GM18502 (cell line): Measurements from ENCODE around the gene MSH3.
"Not testable (repeated sequence)": the region's sequence is repeated elsewhere in the genome, so short reads cannot be mapped to it uniquely, and the experiment has no call there.

Experiments used
- ATAC-seq: cut with Tn5 transposase; IDR thresholded peaks from one replicate; pipeline ENCODE4 v1.9.1; 2021; ENCODE audit warnings: mild to moderate bottlenecking; ENCODE audit not compliant: unreplicated experiment, poor library complexity

The MSH3 gene

DNA sequence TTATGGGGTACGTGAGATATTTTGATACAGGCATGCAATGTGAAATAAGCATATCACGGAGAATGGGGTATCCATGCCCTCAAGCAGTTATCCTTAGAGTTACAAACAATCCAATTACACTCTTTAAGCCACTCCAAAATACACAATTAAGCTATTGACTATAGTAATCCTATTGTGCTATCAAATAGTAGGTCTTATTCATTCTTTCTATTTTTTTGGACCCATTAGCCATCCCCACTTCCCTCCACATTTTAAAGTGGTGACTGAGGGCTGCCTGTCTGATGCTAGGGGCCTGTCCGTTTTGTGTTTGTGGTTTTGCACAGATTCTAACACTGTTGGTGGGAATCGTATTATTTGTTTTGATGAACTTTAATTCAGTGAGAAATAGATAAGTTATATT lies 130.0 kb downstream of the MSH3 start:
- ATAC-seq: no peak

DNA sequence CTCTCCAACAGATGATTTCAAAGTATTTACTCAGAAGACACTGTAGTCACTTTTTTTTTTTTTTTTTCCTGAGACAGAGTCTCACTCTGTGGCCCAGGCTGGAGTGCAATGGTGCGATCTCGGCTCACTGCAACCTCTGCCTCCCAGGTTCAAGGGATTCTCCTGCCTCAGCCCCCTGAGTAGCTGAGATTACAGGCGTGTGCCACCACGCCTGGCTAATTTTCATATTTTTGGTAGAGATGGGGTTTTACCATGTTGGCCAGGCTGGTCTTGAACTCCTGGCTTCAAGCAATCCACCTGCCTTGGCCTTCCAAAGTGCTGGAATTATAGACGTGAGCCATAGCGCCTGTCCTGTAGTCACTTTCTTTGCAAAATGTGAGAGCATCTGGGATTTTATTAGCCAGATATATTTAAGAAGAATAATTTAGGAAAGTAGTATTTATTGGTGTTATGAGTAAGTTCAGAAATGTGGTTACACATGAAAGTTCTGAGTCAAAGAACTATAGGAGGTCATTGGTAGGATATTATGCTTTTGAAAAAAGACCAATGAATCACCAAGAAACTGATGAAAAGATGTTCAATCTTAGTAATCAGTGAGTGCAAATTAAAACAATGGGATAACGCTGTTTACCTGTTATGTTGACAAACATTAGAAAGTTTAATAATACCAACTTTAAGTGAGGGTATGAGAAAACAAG lies 135.0 kb downstream of the MSH3 start:
- not testable (repeated sequence) for ATAC-seq

GRCh38 chr5:80790698-80791097 lies 136.2 kb downstream of the MSH3 start:
- ATAC-seq: no peak

DNA sequence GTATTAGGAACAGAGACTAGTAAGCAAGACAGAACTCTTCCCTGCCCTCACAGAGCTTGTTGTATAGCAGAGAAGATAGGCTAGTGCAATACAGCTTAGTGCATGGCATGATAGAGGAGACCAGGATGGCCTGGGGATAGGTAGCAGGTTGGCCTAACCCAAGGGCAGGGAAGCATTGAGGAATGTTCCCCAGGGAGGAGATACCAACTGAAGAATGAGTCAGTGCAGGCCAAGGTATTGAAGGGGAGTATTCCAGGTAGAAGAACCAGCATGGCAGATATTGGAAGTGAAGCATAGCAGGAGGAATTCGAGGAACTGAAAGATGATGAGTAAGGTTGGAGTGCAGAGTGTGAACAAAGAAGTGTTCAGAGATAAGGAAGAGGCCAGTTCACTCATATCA lies 138.9 kb downstream of the MSH3 start:
- ATAC-seq: no peak

- ATAC-seq: no peak
These were observed 142.4 kb downstream of the MSH3 start for GRCh38 chr5:80796846-80797245.

DNA sequence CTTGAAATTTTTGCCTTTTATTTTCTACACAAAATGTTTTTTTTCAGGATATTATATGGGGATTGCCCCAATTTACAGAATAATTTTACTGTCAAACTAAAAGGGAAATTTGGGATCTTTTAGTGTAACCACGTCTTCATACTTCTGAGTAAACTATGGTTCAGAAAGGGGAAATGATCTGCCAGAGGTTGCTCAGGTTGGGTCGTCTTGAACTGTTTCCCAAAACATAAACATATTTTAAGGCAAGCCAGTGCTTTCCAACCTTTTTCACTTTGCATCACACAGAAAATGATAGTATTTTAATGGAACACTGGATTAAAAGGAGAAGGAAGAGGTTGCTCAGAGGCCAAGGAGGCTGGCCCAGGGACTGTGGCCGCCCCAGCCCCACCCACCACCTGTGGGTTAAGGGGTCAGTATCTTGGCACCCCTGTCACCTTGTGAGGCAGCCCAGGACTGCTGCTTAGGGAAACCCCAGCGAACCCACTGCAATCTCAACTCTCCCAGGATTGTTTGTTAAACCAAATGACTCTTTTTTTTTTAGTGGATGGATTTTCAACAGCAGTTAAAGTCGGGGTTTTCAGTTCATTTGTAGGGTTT lies 143.1 kb downstream of the MSH3 start:
- no peak for ATAC-seq

GRCh38 chr5:80798166-80798565 lies 143.7 kb downstream of the MSH3 start:
- ATAC-seq: no peak

DNA sequence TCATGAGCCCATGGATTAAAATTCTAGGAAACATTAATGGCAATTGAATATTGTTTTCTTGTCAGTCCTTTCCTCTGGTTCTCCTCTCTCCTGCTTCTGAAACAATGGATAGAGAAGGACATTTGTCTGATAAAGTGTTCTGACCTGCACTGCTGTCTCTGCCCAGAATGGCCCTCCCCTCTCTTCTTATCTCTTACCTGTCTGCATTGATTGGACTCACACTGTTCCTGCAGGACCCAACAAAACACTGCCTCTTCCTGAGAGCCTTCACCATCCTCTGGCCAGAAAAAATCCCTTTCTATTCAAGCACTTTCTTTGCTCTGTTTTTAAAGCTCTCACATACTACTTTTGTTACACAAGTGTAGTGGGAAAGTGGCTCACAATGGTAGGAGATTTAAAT lies 144.2 kb downstream of the MSH3 start:
- ATAC-seq: no peak

- no peak for ATAC-seq
These were observed 144.6 kb downstream of the MSH3 start for GRCh38 chr5:80799041-80799440.

DNA sequence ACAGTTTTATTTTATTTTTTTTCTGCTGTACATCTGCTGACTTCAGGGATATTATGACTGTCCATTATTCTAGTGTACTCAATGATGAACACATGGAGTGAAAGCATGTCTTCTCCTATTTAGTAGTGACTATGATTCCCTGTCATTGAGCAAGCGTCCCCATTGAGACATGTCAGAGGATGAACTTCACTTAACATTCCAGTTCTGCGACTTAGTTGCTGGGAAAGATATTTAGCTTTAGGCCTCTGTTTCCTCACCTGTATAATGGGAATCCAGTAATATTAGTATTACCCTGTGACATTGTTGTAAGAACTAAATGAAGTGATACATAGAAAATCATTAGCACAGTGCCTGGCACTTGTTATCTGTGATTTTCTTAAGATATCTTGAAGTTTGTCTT lies 145.1 kb downstream of the MSH3 start:
- ATAC-seq: no peak

- ATAC-seq: no peak
These were observed 149.9 kb downstream of the MSH3 start for GRCh38 chr5:80804332-80804731.

DNA sequence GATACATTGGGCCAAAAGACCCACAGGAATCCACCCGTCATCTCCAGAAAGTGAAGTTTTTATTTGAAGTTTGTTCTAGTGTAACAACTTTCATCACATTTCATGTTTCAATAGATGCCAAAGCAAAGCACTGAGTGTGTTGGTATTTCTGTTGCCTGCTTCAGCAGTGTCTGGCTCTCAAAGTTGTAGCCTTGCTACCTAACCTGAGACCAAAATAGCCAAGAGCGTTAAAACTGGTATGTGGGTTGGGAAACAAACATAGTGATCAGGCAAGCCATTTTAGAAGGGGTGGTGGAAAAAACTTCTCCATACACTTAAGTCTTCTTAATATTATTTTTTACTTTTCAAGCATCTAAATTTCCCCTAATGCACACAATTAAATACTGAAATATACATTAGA lies 150.6 kb downstream of the MSH3 start:
- no peak for ATAC-seq

DNA sequence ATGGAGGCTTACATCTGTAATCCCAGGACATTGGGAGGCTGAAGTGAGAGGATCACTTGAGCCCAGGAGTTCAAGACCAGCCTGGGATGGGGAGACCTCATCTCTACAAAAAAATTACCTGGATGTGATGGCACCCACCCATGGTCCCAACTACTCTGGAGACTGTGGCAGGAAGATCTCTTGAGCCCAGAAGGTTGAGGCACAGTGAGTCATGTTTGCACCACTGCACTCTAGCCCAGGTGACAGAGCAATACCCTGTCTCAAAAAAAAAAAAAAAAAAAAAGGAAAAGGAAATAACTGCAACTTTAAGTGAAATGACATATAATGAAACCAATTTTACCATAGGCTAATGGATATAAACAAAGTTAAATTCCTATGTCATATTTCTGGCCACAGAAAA lies 152.5 kb downstream of the MSH3 start:
- ATAC-seq: no peak

GRCh38 chr5:80809451-80809850 lies 155.0 kb downstream of the MSH3 start:
- no peak for ATAC-seq

DNA sequence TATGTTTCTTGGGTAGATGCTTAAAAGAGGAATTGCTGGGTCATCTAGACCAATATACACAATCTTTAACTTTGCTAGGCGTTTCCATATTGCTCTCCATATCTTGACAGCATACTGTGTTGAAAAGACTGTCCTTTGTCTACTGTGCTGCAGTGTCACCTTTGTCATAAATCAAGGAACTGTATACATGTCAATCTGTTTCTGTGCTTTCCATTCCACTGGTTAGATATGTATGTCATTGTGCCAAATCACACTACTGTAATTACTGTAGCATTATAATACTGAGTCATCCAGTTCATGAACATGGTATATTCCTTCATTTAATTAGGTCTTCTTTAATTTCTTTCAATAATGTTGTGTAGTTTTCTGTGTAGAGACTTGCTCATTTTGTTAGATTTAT lies 156.0 kb downstream of the MSH3 start:
- ATAC-seq: no peak

DNA sequence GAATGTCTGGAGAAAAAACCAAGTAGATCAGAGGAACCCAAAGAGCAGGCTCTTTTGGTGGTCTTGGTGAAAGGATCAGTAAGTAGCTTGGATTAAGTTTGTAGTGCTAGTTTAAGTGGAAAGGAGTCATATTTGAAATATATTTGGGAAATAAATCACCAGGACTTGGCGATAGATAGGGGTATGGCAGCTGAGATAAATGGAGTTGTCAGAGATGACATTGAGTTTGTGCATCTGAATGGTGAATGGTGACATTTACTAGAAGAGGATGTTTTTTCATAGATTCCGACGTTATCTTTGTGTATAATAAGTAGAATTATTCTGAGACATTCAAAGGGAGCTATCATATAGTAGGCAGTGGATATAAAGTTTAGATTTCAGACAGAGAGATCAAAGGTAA lies 162.1 kb downstream of the MSH3 start:
- ATAC-seq: no peak

GRCh38 chr5:80820685-80821084 lies 166.2 kb downstream of the MSH3 start:
- no peak for ATAC-seq

GRCh38 chr5:80822640-80823039 lies 168.2 kb downstream of the MSH3 start:
- ATAC-seq: no peak

DNA sequence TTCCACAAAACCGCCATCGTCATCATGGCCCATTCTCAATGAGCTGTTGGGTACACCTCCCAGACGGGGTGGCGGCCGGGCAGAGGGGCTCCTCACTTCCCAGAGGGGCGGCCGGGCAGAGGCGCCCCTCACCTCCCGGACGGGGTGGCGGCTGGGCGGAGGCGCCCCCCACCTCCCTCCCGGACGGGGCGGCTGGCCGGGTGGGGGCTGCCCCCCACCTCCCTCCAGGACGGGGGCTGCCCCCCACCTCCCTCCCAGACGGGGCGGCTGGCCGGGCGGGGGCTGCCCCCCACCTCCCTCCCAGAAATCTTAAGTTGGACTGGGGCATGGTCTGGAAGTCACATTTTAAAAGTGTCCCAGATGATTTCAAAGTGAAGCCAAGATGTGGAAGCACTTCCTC lies 169.7 kb downstream of the MSH3 start:
- not testable (repeated sequence) for ATAC-seq

DNA sequence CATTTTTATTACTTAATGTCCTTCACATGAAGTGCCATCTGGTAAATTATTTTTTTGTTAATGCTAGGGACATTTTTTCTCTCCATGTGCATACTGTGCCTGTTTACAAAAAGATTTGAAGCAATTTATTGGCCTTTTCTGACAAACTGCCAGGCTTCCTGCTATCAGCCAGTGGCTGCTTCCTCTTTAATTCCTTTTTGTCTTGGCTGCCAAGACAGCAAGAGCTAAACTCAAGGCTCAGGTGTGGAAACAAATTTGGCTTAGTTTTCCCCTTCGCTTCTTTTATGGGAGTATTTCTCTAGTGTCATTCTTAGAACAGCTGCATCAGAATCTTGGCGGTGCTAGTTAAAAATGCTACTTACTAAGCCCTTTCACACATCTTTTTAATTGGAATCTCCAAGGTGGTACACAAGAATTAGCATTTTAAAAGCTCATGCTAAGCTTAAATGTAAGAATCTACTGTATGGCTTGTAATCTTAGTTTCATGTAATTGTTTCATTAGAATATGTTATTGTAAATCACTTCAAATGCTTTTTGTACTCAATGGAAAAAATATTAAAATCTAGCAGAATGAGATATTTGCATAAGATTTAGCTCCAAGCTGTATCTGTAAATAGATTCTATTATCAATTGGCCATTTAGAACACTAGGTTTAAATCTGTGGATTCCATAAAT lies 171.5 kb downstream of the MSH3 start:
- ATAC-seq: no peak

GRCh38 chr5:80834710-80835109 lies 180.3 kb downstream of the MSH3 start:
- no peak for ATAC-seq

DNA sequence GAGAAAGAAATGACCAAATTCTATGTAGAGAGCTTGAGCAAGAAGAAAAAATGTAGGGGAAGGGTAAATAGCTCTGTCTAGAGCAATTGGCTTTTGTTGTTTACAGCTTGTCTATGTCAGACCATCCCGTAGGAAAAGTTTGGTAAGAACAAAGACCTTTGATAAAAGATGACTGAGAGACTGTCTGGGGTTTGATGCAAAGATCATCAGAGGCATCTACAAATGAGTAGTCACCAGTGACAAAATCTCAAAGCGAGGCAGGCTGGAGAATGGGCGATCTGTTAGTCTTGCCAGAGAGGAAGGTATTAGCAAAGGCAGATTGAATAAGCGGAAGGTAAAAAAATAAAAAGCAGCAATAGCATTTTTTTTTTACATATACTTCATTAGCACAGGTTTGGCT lies 180.7 kb downstream of the MSH3 start:
- ATAC-seq: no peak
